ENCODE data around the gene PRKN. TPM values are rescaled to one million over a fixed set of nuclear protein-coding genes. Genes with fewer than 3 reads are reported as not detected.

The PRKN gene
- total RNA-seq, 1 donor from 2014 or later, result 2.8 TPM

GRCh38 chr6:161834426-161834825, 893.1 kb downstream of the PRKN start:
- Histone ChIP-seq H3K4me3 (no peak overlapping the region), H3K4me2 (no peak overlapping the region), H3F3A (ENCODE audit: low read depth) (peaks cover 7% of the 10 kb centered on the region), H3K79me2 (ENCODE audit: low read depth) (no peaks in the 10 kb centered on the region), H4K20me1 (ENCODE audit: low read depth) (no peaks in the 10 kb centered on the region), H3K9ac (no peak overlapping the region), H3K27me3 (no peaks in the 10 kb centered on the region), H2AFZ (replicated peaks) (no peak overlapping the region), H3K27ac (no peak overlapping the region), H3K4me1 (peaks cover 18% of the 10 kb centered on the region), H3K36me3 (no peaks in the 10 kb centered on the region), H3K9me3 (ENCODE audit: low read depth) (no peaks in the 10 kb centered on the region)
- Mint-ChIP-seq H3K36me3 (no peaks in the 10 kb centered on the region), H3K4me1 (peaks cover 61% of the 10 kb centered on the region), H3K27me3 (ENCODE audit: insufficient read depth, low read depth) (peaks cover 2% of the 10 kb centered on the region), H3K27ac (no peak overlapping the region), H3K4me3 (no peak overlapping the region), H3K9me3 (no peaks in the 10 kb centered on the region)
- DNase-seq (ENCODE audit: low spot score), result no peak
- no peak for TF ChIP-seq EZH2phosphoT487 (IDR thresholded peaks at IDR 0.05)
- no peak for TF ChIP-seq CTCF (IDR thresholded peaks at IDR 0.05)
- TF ChIP-seq EZH2 (IDR thresholded peaks at IDR 0.05), result no peak

DNA sequence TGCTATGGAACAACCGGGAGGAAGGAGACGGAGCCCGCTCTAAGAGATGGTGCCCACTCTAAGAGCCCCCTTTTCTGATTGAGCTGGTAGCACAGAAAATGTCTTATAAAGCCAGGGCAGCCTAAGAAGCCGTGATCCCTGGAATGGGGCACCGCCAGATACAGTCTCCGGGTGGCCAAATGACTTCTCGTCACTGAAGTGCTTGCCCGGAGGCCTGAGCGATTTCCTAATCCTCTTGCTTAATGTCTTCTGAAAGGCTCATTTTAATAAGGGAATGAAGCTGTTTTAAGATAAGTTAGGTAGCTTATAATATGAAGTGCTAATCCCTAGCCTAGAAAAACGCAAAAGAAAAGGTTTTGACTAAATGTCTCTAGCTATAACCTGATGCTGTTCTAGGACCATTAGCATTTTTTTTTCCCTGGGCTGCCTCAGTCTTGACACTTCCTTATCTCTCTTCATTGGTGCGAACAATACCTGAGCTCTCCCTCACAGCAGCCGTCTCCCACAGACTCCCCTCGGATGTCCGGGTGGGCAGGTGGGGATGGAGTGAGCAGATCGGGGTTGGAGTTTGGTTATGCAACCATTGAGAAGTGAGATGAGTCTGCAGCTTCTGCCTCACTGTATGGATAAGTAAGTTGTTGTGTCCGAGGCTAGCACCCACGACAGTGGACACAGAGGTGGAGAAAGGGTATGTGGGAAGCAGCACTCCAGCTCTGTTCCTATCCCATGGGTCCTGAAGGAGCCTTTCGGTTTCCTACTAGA, 894.3 kb downstream of the PRKN start:
- no peaks in the 10 kb centered on the region for H4K20me1 ChIP-seq (ENCODE audit: low read depth)
- no peak overlapping the region for H3K27ac ChIP-seq
- H3K36me3 Mint-ChIP-seq, result no peaks in the 10 kb centered on the region
- H3K4me1 ChIP-seq, result peaks cover 8% of the 10 kb centered on the region
- no peak for DNase-seq (ENCODE audit: low spot score)
- no peak overlapping the region for H3K4me3 ChIP-seq
- H3K4me1 Mint-ChIP-seq, result peaks cover 57% of the 10 kb centered on the region
- no peak overlapping the region for H2AFZ ChIP-seq (replicated peaks)
- H3K27me3 Mint-ChIP-seq (ENCODE audit: insufficient read depth, low read depth), result peaks cover 4% of the 10 kb centered on the region
- no peaks in the 10 kb centered on the region for H3K27me3 ChIP-seq
- no peaks in the 10 kb centered on the region for H3K9me3 Mint-ChIP-seq
- H3K79me2 ChIP-seq (ENCODE audit: low read depth), result no peaks in the 10 kb centered on the region
- no peak overlapping the region for H3K9ac ChIP-seq
- TF ChIP-seq CTCF (IDR thresholded peaks at IDR 0.05) (no peak), EZH2 (IDR thresholded peaks at IDR 0.05) (no peak), EZH2phosphoT487 (IDR thresholded peaks at IDR 0.05) (no peak)
- no peak overlapping the region for H3K27ac Mint-ChIP-seq
- H3K36me3 ChIP-seq, result no peaks in the 10 kb centered on the region
- peaks cover 7% of the 10 kb centered on the region for H3F3A ChIP-seq (ENCODE audit: low read depth)
- H3K4me2 ChIP-seq, result no peak overlapping the region
- H3K4me3 Mint-ChIP-seq, result no peak overlapping the region
- no peaks in the 10 kb centered on the region for H3K9me3 ChIP-seq (ENCODE audit: low read depth)

- H3K27ac Mint-ChIP-seq, result no peak overlapping the region
- no peak overlapping the region for H2AFZ ChIP-seq (replicated peaks)
- no peak overlapping the region for H3K4me2 ChIP-seq
- peaks cover 4% of the 10 kb centered on the region for H3K27me3 Mint-ChIP-seq (ENCODE audit: insufficient read depth, low read depth)
- no peaks in the 10 kb centered on the region for H3K9me3 Mint-ChIP-seq
- no peak overlapping the region for H3K9ac ChIP-seq
- peaks cover 52% of the 10 kb centered on the region for H3K4me1 Mint-ChIP-seq
- peaks cover 8% of the 10 kb centered on the region for H3K4me1 ChIP-seq
- H3K36me3 Mint-ChIP-seq, result no peaks in the 10 kb centered on the region
- DNase-seq (ENCODE audit: low spot score), result no peak
- no peak overlapping the region for H3K4me3 Mint-ChIP-seq
- H3K9me3 ChIP-seq (ENCODE audit: low read depth), result no peaks in the 10 kb centered on the region
- H3K36me3 ChIP-seq, result no peaks in the 10 kb centered on the region
- H3K79me2 ChIP-seq (ENCODE audit: low read depth), result no peaks in the 10 kb centered on the region
- no peaks in the 10 kb centered on the region for H3K27me3 ChIP-seq
- peaks cover under 1% of the 10 kb centered on the region for H3F3A ChIP-seq (ENCODE audit: low read depth)
- H3K27ac ChIP-seq, result no peak overlapping the region
- H4K20me1 ChIP-seq (ENCODE audit: low read depth), result no peaks in the 10 kb centered on the region
- no peak overlapping the region for H3K4me3 ChIP-seq
- no peak for TF ChIP-seq EZH2 (IDR thresholded peaks at IDR 0.05)
- no peak for TF ChIP-seq EZH2phosphoT487 (IDR thresholded peaks at IDR 0.05)
- TF ChIP-seq CTCF (IDR thresholded peaks at IDR 0.05), result no peak
Measured at GRCh38 chr6:161832622-161833021, 894.9 kb downstream of the PRKN start.

Data from neural progenitor cell (in vitro differentiated cells).